ENCODE results near the gene YEATS2.
"Not testable (repeated sequence)": the region's sequence is repeated elsewhere in the genome, so short reads cannot be mapped to it uniquely, and the experiment has no call there.

YEATS2 gene

GRCh38 chr3:183697610-183698317, at the start of gene YEATS2:
Gene YEATS2, plus strand, starts transcription at chr3:183697797. Its CDS starts 17,366 bp downstream, at chr3:183715163.
- no peak for TF ChIP-seq ZNF274 (IDR thresholded peaks at IDR 0.05; ENCODE audit: low read depth, low read length)
- peak within 1 kb of the TSS; percentile 99 for H3K4me3 ChIP-seq (ENCODE audit: low read length)

- H3K4me3 ChIP-seq (ENCODE audit: low read length), result no peak overlapping the region
- TF ChIP-seq ZNF274 (IDR thresholded peaks at IDR 0.05; ENCODE audit: low read depth, low read length), result no peak
Observed at GRCh38 chr3:183650554-183650953, 47.0 kb upstream of the YEATS2 start.

GRCh38 chr3:183653209-183654064, 44.2 kb upstream of the YEATS2 start:
- H3K4me3 ChIP-seq (ENCODE audit: low read length), result no peak overlapping the region
- no peak for TF ChIP-seq ZNF274 (IDR thresholded peaks at IDR 0.05; ENCODE audit: low read depth, low read length)

GRCh38 chr3:183654727-183655126, 42.9 kb upstream of the YEATS2 start:
- no peak overlapping the region for H3K4me3 ChIP-seq (ENCODE audit: low read length)
- no peak for TF ChIP-seq ZNF274 (IDR thresholded peaks at IDR 0.05; ENCODE audit: low read depth, low read length)

GRCh38 chr3:183662099-183662498, 35.5 kb upstream of the YEATS2 start:
- no peak overlapping the region for H3K4me3 ChIP-seq (ENCODE audit: low read length)
- TF ChIP-seq ZNF274 (IDR thresholded peaks at IDR 0.05; ENCODE audit: low read depth, low read length), result no peak

- no peak overlapping the region for H3K4me3 ChIP-seq (ENCODE audit: low read length)
- no peak for TF ChIP-seq ZNF274 (IDR thresholded peaks at IDR 0.05; ENCODE audit: low read depth, low read length)
Observed at GRCh38 chr3:183664913-183665381, 32.6 kb upstream of the YEATS2 start.

- no peak for TF ChIP-seq ZNF274 (IDR thresholded peaks at IDR 0.05; ENCODE audit: low read depth, low read length)
- H3K4me3 ChIP-seq (ENCODE audit: low read length), result no peak overlapping the region
Observed at GRCh38 chr3:183680061-183680460, 17.5 kb upstream of the YEATS2 start.

- TF ChIP-seq ZNF274 (IDR thresholded peaks at IDR 0.05; ENCODE audit: low read depth, low read length), result no peak
- no peak overlapping the region for H3K4me3 ChIP-seq (ENCODE audit: low read length)
Observed at GRCh38 chr3:183687705-183688104, 9.9 kb upstream of the YEATS2 start.

- no peak for TF ChIP-seq ZNF274 (IDR thresholded peaks at IDR 0.05; ENCODE audit: low read depth, low read length)
- H3K4me3 ChIP-seq (ENCODE audit: low read length), result no peak overlapping the region
Observed at GRCh38 chr3:183688874-183689273, 8.7 kb upstream of the YEATS2 start.

- not testable (repeated sequence) for H3K4me3 ChIP-seq (ENCODE audit: low read length)
Observed at GRCh38 chr3:183689621-183690020, 8.0 kb upstream of the YEATS2 start.

GRCh38 chr3:183690402-183690995, 7.1 kb upstream of the YEATS2 start:
- no peak overlapping the region for H3K4me3 ChIP-seq (ENCODE audit: low read length)
- TF ChIP-seq ZNF274 (IDR thresholded peaks at IDR 0.05; ENCODE audit: low read depth, low read length), result no peak

GRCh38 chr3:183692436-183692835, 5.2 kb upstream of the YEATS2 start:
- no peak overlapping the region for H3K4me3 ChIP-seq (ENCODE audit: low read length)
- TF ChIP-seq ZNF274 (IDR thresholded peaks at IDR 0.05; ENCODE audit: low read depth, low read length), result no peak

GRCh38 chr3:183695569-183696364, 1.8 kb upstream of the YEATS2 start:
- no peak overlapping the region for H3K4me3 ChIP-seq (ENCODE audit: low read length)
- no peak for TF ChIP-seq ZNF274 (IDR thresholded peaks at IDR 0.05; ENCODE audit: low read depth, low read length)

- H3K4me3 ChIP-seq (ENCODE audit: low read length), result peak overlapping the region; percentile 99
- TF ChIP-seq ZNF274 (IDR thresholded peaks at IDR 0.05; ENCODE audit: low read depth, low read length), result no peak
Observed at GRCh38 chr3:183697123-183697609, 431 bp upstream of the YEATS2 start.
